NCI-H187 treated with DMSO at 0.1 percent for 48 hours (cell line): Measurements from ENCODE around the gene NUP133.
"Not testable (repeated sequence)": the region's sequence is repeated elsewhere in the genome, so short reads cannot be mapped to it uniquely, and the experiment has no call there.

Experiments used
- DNase-seq: peaks from one replicate; lab custom pipeline; 2025; lab: John Stamatoyannopoulos, UW

The NUP133 gene

DNA sequence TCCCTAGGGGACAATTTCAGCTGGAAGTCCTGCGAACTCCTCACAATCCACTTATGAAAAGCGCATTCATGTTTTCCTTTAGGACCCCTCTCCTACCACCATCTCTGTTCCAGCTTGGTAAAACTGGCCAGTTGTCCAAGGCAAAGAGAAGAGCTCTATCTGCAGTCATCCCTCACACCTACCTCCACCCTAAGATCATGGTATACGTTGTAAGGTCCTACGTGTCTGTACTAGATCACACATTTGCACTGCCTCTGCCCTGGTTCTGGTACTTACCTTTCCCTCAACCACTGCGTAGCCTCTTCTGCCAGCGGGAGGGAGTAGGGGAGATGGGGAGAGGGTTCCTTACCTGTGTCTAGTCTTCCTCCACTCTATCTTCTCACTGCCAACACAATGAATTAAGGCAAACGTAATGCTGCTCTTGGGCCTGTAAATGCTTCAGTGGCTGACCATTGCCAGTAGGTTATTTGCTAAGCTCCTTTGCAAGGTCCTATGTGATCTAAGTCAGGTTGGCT is 739 bp upstream of the NUP133 start:
- no peak for DNase-seq

DNA sequence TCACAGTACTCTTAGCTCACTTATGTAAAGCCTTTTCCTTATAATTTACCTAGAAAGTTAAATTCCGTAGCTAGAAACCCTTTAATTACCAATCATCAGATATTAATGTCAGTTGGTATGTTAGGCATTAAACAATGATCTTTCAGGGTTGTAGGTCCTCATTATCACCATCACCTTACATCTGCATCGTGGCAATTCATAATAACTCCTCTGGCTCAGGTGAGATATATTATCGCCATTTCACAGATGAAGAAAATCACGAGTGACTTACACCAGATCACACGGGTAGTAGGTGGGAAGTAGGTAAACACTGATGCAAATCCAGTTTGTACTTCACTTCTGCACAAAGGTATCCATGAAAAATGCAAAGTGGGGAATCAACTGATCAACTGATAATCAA is 639 bp downstream of the NUP133 start:
- no peak for DNase-seq

DNA sequence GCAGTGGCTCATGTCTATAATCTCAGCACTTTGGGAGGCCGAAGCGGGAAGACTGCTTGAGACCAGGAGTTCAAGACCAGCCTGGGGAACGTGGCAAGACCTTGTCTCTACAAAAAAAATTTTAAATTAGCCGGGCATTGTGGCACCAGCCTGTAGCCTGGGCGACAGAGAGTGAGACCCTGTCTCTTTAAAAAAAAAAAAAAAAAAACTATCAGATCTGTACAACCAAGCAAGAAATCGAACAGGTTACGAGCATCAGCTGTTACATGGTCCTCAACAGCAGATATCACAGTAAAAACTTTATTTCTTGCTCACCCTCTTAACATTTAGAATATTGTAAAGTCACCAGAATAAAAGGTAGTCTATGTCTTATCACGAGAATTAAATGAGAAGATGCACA is 1.5 kb downstream of the NUP133 start:
- DNase-seq, result no peak

- DNase-seq, result no peak
Observed at GRCh38 chr1:229495782-229496181, 12.4 kb downstream of the NUP133 start.

DNA sequence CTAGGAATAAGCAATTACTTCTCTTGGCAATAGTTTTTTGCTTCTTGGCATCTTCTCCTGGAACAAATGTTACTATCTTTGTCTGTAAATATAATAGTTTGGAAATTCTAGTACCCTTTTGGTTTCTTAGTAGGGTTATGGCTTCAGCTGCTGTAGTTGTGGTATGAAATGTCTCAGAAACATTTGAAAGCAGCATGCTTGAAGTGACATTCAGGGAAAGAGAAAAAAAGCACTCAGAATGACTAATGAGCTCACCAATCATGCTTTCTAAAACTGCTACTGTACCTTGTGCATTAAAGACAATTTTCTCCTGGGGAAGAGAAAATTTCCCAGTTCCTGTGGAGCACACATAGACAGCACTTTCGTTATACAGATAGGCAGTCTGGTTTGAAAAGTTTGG is 21.0 kb downstream of the NUP133 start:
- no peak for DNase-seq

GRCh38 chr1:229485318-229485717 is 22.8 kb downstream of the NUP133 start:
- no peak for DNase-seq

DNA sequence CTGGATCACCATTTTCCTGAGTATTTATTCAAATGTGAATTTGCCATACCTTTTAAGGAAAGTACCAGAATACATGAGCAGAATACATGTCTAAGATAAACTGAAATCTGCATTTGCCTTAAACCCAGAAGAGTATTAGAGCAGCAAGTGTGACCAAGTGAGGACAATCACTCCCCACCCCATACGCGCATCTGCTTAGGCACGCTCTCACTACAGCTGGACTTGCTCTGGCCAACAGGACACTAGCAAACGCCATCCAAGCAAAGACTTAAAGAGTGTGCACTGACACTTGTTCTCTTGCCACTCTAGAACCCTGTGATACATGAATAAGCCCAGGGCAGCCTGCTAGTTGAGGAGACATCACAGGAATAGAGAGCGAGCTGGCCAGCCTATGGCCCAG is 25.6 kb downstream of the NUP133 start:
- no peak for DNase-seq

DNA sequence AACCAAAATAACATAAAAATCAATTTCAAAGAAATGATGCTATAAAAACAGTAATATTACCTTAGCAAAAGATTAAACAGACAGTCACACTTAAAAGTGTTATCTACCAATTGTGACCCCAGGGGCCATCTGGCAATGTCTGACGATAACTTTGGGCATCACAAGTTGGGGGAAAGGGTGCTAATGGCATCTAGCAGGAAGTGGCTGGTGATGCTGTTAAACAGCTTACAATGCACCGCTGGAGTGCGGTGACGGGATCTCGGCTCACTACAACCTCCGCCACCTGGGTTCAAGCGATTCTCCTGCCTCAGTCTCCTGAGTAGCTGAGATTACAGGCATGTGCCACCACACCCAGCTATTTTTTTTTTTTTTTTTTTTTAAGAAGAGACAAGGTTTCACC is 27.6 kb downstream of the NUP133 start:
- DNase-seq, result no peak

- no peak for DNase-seq
Observed at GRCh38 chr1:229479660-229480399, 28.3 kb downstream of the NUP133 start.

DNA sequence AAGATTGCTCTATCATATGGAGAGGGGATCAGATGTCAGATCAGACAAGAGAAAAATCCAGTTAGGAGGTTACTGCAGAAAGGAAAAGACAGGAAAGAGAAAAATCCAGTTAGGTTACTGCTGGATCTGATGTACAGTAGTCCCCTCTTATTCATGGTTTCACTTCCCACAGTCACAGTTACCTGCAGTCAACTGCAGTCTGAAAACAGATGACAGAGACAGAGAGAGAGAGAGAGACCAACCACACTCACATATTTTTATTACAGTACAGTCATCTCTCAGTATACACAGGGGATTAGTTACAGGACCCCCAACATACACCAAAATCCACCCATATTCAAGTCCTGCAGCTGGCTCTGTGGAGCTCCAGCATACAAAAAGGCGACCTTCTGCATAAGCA is 29.3 kb downstream of the NUP133 start:
- DNase-seq, result no peak

- DNase-seq, result not testable (repeated sequence)
Observed at GRCh38 chr1:229475859-229476258, 32.3 kb downstream of the NUP133 start.

- no peak for DNase-seq
Observed at GRCh38 chr1:229474509-229474908, 33.6 kb downstream of the NUP133 start.

GRCh38 chr1:229471175-229471574 is 37.0 kb downstream of the NUP133 start:
- DNase-seq, result no peak

GRCh38 chr1:229470406-229471043 is 37.6 kb downstream of the NUP133 start:
- no peak for DNase-seq

- DNase-seq, result no peak
Observed at GRCh38 chr1:229466887-229467286, 41.3 kb downstream of the NUP133 start.

- DNase-seq, result no peak
Observed at GRCh38 chr1:229464672-229465071, 43.5 kb downstream of the NUP133 start.

DNA sequence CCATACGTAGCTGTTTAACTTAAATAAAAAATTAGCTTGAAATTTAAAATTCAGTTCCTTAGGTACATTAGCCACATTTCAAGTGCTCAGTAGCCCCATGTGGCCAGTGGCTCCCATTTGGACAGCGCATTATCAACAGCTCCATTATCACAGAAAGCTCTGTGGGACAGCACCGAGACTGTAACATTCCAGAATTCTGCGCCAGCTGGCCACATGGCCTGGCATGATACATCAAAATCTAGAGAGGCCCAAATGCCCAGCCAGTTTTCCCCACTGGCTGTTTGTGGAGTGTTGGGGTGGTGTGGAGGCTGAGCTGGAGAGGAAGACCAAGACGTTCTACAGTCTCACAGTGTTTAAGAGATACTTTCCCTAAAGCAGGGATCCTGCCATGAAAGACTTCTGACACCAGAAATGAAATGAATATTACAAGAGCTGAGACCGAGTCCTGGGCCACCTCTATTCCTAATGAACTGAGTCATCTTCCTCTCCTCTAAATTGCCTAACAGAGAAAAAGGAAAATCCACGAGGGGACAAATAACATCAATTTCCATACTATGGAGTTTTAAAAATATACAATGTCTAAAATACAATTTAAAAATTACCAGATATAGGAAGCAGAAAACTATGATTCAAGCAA is 47.0 kb downstream of the NUP133 start:
- DNase-seq, result no peak

GRCh38 chr1:229459815-229460214 is 48.3 kb downstream of the NUP133 start:
- no peak for DNase-seq

GRCh38 chr1:229457436-229457835 is 50.7 kb downstream of the NUP133 start:
- no peak for DNase-seq

- DNase-seq, result no peak
Observed at GRCh38 chr1:229456016-229456415, 52.1 kb downstream of the NUP133 start.

- DNase-seq, result no peak
Observed at GRCh38 chr1:229454056-229454455, 54.1 kb downstream of the NUP133 start.

GRCh38 chr1:229452956-229453801 is 55.0 kb downstream of the NUP133 start:
- no peak for DNase-seq
